ENCODE results near the gene TAAR6. TPM values are rescaled to one million over a fixed set of nuclear protein-coding genes. Genes with fewer than 3 reads are reported as not detected.

The TAAR6 gene
- total RNA-seq, 1 experiment from 2014 or later: not detected

- no peaks in the 10 kb centered on the region; the same call in 1 of the 2 replicates for H3K4me1 ChIP-seq (ENCODE audit: insufficient read depth, low read length)
- no peaks in the 10 kb centered on the region for H3K79me2 ChIP-seq (ENCODE audit: insufficient read depth, low read length)
- H2BK12ac ChIP-seq (ENCODE audit: insufficient read length, low read depth, low read length): no peak overlapping the region
- Mint-ChIP-seq H3K27me3 (ENCODE audit: low read depth) (peaks cover 10% of the 10 kb centered on the region), H3K4me1 (peaks cover 20 to 23% of the 10 kb centered on the region in 2 experiments), H3K36me3 (ENCODE audit: insufficient read depth in 1 of 3, low read depth in 3 of 3) (no peaks in the 10 kb centered on the region), H3K9me3 (no peaks in the 10 kb centered on the region; a peak in 1 of 5 replicates), H3K4me3 (no peak overlapping the region), H3K27ac (no peak overlapping the region)
- H2BK15ac ChIP-seq (ENCODE audit: low read depth, low read length): no peak overlapping the region
- no peak overlapping the region for H3T11ph ChIP-seq (ENCODE audit: low read length)
- no peak for DNase-seq
- H3K4ac ChIP-seq (ENCODE audit: low read depth, low read length): no peak overlapping the region
- H2BK120ac ChIP-seq (ENCODE audit: low read depth, low read length, poor library complexity, severe bottlenecking): no peak overlapping the region
- no peak overlapping the region for H4K5ac ChIP-seq (ENCODE audit: insufficient read length, low read depth, low read length)
- no peaks in the 10 kb centered on the region for H3K27me3 ChIP-seq (ENCODE audit: insufficient read depth, low read length)
- H3K9me3 ChIP-seq (ENCODE audit: control insufficient read depth, low read depth, low read length): no peaks in the 10 kb centered on the region
- H3K23ac ChIP-seq (ENCODE audit: insufficient read length, low read depth, low read length): no peak overlapping the region
- no peak overlapping the region for H2BK20ac ChIP-seq (ENCODE audit: low read depth, low read length, poor library complexity, severe bottlenecking)
- H4K91ac ChIP-seq (ENCODE audit: insufficient read length, low read depth, low read length): no peak overlapping the region
- H4K20me1 ChIP-seq (ENCODE audit: control insufficient read depth, insufficient read depth, insufficient read length): no peaks in the 10 kb centered on the region
- no peak overlapping the region for H3K14ac ChIP-seq (ENCODE audit: insufficient read depth, low read length)
- H3K56ac ChIP-seq (ENCODE audit: insufficient read length, low read depth, low read length): no peak overlapping the region
- no peak overlapping the region for H3K4me2 ChIP-seq (ENCODE audit: insufficient read depth, insufficient read length, low read length)
- no peaks in the 10 kb centered on the region for H3K23me2 ChIP-seq (ENCODE audit: insufficient read length, low read depth, low read length, poor library complexity, severe bottlenecking)
- no peak overlapping the region for H2AFZ ChIP-seq (ENCODE audit: low read length)
- H3K27ac ChIP-seq (ENCODE audit: insufficient read length, low read depth, low read length): no peak overlapping the region
- no peak overlapping the region for H3K18ac ChIP-seq (ENCODE audit: insufficient read length, low read depth, low read length)
- H4K8ac ChIP-seq (replicated peaks; ENCODE audit: insufficient read length, low read depth, low read length): no peak overlapping the region
- WGBS (ENCODE audit: extremely low coverage, insufficient read length, low lambda C conversion rate): no CpG with 5 or more reads among the region's 6 CpGs
- H3K79me1 ChIP-seq (ENCODE audit: insufficient read depth, low read depth, low read length, poor library complexity, severe bottlenecking): no peaks in the 10 kb centered on the region
- H2BK5ac ChIP-seq (ENCODE audit: insufficient read length, low read length): no peak overlapping the region
- TF ChIP-seq CTCF (conservative IDR thresholded peaks at IDR 0.05): no peak
- H2AK5ac ChIP-seq (ENCODE audit: insufficient read length, low read length): no peak overlapping the region
- H3K9ac ChIP-seq (ENCODE audit: extremely low read depth, insufficient read length, low read length): no peak overlapping the region
Measured at GRCh38 chr6:132527791-132528190, 42.3 kb upstream of the TAAR6 start.

Measured in H9 (cell line).